Stimulated activated CD8-positive, alpha-beta memory T cell treated with anti-CD3 and anti-CD28 coated beads, Interleukin-4, amount 100 ng/mL, for 48 hours (primary cell): ENCODE measurements around the gene PALD1.

Experiments
- DNase-seq: peaks from one replicate; pipeline ENCODE4 v3.0.0-alpha.2; 2020

The PALD1 gene

GRCh38 chr10:70507966-70508365 is 29.4 kb downstream of the PALD1 start:
- DNase-seq, result no peak

DNA sequence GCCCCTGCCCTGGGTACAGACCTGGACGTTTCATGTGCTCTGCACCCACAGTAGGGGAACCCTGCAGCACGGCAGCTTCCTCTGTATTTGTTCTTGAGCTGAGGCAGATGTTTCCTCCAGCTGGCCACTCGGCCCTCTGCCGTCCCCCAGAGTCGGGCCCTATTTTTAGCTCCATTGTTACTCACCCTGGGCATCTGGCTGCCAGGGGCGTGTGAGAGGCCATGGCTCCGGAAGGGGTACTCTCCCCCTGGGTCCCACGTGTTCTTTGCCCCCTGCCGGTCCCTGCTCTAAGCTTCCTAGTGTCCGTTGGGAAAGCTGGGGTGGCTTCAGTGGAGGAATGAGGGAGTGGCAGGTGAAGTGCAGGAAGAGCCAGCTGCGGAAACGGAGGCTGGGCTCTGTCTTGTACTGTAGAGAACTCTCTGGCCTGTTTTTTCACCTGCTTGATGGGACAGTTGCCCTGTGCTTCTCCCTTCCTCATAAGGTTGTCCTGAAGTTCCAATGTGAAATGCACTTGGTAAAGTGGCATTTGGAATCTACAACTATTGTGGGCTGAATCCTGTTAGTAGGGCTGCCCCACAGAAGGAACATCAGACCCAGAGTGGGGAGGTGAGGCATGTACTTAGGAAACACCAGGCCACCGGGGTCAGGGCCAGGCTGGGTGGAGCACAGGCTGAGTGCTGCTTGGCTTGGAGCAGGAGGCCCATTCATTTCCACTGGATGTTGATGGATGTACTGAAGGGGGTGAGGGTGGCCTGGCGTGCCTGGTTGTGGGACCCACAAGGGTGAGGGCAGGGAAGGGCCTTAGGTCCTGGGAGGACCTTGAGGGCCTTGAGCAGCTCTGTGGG is 30.6 kb downstream of the PALD1 start:
- no peak for DNase-seq

- no peak for DNase-seq
Measured at GRCh38 chr10:70509757-70510147, 31.2 kb downstream of the PALD1 start.

DNA sequence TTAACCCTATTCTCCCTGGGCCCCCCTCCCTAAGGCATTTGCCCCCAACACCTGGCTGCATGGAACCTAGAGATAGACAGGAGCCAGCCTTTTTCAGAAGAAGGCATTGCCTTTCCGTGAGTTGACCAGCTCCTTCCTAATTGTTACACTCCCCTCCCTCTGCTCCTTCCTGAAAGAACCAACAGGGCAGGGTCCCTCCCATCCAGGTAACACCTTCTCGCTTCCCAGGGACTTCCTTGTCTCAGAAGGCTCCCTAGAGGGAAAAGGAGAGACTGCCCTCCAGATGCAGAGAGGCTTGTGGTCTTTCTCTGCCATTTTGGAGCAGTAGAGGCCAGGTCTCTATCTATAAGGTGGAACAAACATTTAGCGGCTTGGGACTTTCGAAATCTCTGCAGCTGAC is 31.9 kb downstream of the PALD1 start:
- no peak for DNase-seq

DNA sequence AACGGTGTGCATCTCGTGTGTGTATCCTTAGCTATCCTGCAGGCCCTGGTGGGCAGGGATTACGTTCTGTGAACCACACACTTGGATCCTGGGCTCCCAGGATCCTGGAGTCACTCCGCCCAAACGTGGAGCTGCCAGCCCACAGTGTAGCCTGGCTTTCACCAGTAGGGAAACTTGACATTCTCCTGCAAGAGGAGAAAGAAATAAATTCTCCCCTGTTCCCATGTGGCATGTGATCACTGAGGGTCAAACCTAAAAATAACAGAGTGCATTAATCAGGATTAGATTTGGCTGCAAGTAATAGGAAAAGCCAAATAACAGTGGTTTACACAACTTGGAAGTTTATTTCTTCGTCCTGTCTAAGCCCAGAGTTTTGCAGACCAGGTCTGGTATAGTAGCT is 32.3 kb downstream of the PALD1 start:
- DNase-seq, result no peak

GRCh38 chr10:70512149-70512639 is 33.6 kb downstream of the PALD1 start:
- DNase-seq, result no peak

DNA sequence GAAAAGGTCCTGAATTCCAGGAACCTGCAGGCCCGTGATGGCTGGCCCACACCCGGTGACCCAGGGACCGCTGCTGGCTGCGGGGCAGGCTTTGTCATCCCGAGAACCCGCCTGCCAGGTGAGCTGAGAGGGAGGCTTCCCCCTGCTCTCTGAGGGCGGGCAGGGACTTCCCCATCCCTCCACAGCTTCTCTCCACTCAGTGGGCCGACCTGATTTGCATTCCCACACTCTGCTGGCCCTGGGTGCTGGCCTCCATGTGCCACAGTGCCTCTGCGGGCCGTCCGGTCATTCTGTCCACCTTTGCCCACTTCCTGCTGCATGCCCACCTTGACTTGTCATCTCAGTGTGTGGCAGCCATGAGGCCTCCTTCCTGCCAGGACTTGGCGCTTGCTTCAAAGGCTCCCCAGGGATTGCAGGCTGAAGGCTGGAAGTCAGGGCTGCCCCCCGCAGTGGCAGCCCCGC is 35.3 kb downstream of the PALD1 start:
- DNase-seq, result peak; percentile 51

DNA sequence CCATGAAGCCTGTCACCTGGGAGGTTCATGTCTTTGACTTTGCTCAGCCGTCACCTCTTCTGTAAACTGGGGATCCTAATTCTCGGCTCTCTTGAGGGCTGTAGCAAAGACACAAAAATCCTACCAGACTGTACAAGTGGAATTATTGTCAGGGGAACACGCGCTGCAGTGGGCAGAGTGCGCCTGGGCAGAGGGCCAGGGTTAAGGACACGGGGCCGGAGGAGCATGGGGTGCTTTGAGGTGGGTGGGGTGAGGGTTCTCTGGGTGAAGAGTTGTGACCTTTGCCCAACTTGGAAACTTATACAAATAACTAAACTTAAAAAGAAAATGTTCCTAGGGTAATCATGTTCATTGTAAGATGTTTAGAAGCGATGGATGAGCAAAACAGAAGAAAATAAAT is 36.0 kb downstream of the PALD1 start:
- DNase-seq, result no peak

GRCh38 chr10:70515035-70515667 is 36.6 kb downstream of the PALD1 start:
- DNase-seq, result no peak

DNA sequence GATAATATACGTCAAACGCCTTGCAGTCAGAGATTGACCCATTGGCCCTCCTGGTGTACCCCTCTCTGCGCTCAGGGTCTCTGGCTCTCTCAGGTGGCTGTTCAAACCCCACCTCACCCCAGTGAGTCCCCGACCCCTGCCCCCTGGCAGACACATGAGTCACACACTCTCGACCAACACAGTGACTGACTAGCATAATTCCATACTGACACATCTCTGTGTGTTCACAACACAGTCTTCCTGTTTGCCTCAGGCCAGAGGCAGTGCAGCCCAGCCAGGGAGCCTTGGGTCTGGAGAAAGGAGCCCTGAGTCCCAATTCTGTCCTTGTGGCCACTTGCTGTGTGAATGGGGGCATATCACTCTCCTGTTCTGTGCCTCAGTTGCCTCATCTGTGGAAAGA is 40.1 kb downstream of the PALD1 start:
- DNase-seq, result no peak

GRCh38 chr10:70523057-70523456 is 44.5 kb downstream of the PALD1 start:
- no peak for DNase-seq

GRCh38 chr10:70523549-70523948 is 45.0 kb downstream of the PALD1 start:
- no peak for DNase-seq

DNA sequence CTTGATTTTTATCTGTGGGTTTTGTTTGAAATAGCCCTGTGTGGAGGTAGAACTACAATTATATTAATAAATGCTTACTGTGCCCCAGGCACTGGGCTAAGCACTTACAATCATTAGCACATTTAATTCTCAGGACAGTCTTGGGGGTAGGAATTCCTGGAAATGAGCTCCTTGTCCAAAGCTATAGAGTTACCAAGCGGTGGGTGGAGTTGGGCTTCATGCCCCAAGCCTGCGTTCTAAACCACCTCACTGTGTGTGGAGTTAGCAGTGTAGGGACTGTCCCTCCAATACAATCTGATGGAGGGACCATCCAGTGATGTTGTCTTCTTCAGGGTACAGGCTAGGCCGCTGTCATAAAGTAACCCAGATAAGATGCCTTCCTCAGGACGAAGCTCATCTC is 49.7 kb downstream of the PALD1 start:
- DNase-seq, result no peak

DNA sequence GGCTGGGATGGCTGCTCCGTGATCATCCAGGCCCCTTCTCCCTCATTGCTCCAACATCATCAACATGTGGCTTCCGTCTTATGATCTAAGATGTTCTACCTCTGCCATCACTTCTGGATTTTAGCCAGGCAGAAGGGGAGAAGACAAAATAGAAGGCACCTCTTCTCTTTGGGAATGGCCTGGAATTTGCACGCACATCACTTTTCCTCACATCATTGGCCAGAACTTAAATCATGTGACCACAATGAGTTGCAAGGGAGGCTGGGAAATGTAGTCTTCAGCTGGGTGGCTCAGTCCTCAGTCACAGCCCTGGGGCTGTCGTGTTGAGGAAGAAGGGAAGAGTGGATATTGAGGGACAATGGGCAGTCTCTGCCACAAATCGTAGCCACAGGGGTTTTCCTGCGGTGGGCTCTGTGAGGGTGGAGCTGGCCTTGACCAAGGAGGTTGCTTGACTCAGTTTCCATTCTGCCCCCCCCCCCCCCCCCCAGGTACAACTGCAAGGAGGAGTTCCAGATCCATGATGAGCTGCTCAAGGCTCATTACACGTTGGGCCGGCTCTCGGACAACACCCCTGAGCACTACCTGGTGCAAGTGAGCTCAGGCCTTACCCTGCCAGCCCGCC is 50.3 kb downstream of the PALD1 start:
- no peak for DNase-seq

DNA sequence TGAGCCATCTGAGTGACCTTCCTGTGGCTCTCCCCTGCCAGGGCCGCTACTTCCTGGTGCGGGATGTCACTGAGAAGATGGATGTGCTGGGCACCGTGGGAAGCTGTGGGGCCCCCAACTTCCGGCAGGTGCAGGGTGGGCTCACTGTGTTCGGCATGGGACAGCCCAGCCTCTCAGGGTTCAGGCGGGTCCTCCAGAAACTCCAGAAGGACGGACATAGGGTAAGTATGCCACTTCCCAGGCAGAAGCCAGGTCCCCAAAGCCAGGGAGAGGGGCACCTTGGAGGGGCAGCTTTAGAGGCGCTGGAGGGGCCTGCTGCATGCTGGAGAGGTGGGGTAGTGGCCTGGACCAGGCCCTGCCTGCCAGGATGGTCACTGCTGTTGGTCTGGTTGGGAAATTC is 51.3 kb downstream of the PALD1 start:
- no peak for DNase-seq

- no peak for DNase-seq
Measured at GRCh38 chr10:70530315-70530714, 51.7 kb downstream of the PALD1 start.

- DNase-seq, result no peak
Measured at GRCh38 chr10:70532554-70533188, 54.1 kb downstream of the PALD1 start.

GRCh38 chr10:70533189-70533558 is 54.6 kb downstream of the PALD1 start:
- no peak for DNase-seq

DNA sequence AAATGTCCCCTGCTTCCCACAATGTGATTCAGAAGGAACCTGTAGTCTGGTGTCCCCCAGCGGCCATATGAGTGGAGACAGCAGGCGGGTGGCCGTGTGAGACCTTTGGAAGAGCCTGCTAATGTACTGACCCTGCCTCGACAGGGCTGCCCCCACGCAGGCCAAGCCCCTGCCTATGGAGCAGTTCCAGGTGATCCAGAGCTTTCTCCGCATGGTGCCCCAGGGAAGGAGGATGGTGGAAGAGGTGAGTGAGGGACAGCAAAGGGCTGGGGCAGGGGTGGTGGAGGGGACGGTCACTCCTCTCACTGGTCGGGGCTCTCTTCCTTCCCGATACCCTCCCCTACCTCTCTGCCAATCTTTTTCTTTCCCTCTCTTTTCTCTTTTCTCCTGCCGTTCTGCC is 55.7 kb downstream of the PALD1 start:
- no peak for DNase-seq

DNA sequence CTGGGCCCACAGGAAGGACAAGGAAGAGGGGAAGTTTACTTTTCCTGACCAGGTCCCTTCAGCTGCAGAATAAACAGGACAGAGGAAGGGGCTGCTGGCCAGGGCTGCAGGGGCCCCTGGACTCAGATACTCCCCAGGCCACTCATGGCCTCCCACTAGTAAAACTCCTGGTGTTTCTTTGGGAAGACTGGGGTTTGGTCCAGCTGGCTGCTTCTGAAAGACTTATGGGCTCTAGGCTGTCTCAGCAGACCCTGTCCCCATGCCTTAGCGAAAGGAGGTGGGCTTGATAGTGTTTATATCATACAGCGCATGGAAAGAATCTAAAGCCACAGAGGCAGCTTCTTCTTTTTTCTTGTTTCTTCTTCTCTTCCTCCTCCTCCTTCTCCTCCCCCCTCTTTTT is 56.4 kb downstream of the PALD1 start:
- DNase-seq, result no peak

GRCh38 chr10:70535451-70535850 is 56.9 kb downstream of the PALD1 start:
- DNase-seq, result no peak

DNA sequence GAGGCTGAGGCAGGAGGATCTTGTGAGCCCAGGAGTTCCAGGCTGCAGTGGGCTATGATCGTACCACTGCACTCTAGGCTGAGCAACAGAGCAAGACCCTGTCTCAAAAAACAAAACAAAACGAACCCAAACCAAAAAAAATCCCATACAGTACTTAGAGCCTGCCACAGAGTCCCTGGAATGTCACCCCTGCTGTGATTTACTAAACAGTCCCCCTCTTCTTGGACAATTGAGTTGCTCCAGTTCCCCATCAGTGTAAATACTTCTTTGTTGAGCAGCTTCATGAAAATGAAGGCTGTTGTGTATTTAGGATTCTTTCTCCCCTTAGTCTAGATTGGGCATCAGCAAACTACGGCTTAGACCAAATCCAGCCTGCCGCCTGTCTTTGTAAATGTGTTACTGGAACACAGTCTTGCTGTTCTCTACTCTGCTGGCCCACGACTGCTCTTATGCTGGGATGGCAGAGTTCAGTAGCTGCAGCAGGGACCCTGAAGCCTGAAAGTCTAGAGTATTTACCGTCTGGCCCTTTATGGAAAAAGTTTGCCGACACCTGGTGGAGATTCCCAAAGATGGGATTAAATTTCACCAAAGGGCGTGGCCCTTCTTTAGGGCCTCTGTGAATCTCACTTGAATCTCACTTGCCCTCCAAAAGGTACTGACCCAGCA is 57.8 kb downstream of the PALD1 start:
- no peak for DNase-seq
